Fibroblast of gingiva (primary cell): ENCODE results near the gene SMIM24.
"Not testable (repeated sequence)": the region's sequence is repeated elsewhere in the genome, so short reads cannot be mapped to it uniquely, and the experiment has no call there.

Experiments
- DNase-seq: peaks from one replicate; pipeline ENCODE4 v3.0.0-alpha.2; 2011; ENCODE audit warnings: low read depth

Gene SMIM24

GRCh38 chr19:3455960-3456601 lies 24.2 kb downstream of the SMIM24 start:
- DNase-seq = no peak

- DNase-seq = no peak
These were observed 24.9 kb downstream of the SMIM24 start for GRCh38 chr19:3455393-3455955.

GRCh38 chr19:3454656-3455392 lies 25.5 kb downstream of the SMIM24 start:
- DNase-seq = no peak

- no peak for DNase-seq
These were observed 26.5 kb downstream of the SMIM24 start for GRCh38 chr19:3453840-3454239.

- not testable (repeated sequence) for DNase-seq
These were observed 27.4 kb downstream of the SMIM24 start for GRCh38 chr19:3452942-3453214.

- DNase-seq = no peak
These were observed 28.0 kb downstream of the SMIM24 start for GRCh38 chr19:3452171-3452941.

GRCh38 chr19:3451451-3451866 lies 28.9 kb downstream of the SMIM24 start:
- no peak for DNase-seq

- DNase-seq = peak; percentile 99
These were observed 29.4 kb downstream of the SMIM24 start for GRCh38 chr19:3450796-3451411.

GRCh38 chr19:3448616-3449334 lies 31.6 kb downstream of the SMIM24 start:
- DNase-seq = no peak

- not testable (repeated sequence) for DNase-seq
These were observed 33.7 kb downstream of the SMIM24 start for GRCh38 chr19:3446657-3447056.

- peak; percentile 18 for DNase-seq
These were observed 35.6 kb downstream of the SMIM24 start for GRCh38 chr19:3444695-3445234.

GRCh38 chr19:3443840-3444694 lies 36.3 kb downstream of the SMIM24 start:
- peak; percentile 48 for DNase-seq

- DNase-seq = no peak
These were observed 37.7 kb downstream of the SMIM24 start for GRCh38 chr19:3442487-3443071.

- DNase-seq = no peak
These were observed 38.4 kb downstream of the SMIM24 start for GRCh38 chr19:3441986-3442329.

GRCh38 chr19:3441089-3441985 lies 39.0 kb downstream of the SMIM24 start:
- no peak for DNase-seq

GRCh38 chr19:3440082-3440481 lies 40.2 kb downstream of the SMIM24 start:
- no peak for DNase-seq

- DNase-seq = peak; percentile 96
These were observed 45.4 kb downstream of the SMIM24 start for GRCh38 chr19:3434630-3435553.
